A549 (cell line): ENCODE results near the gene NDFIP1. TPM values are rescaled to one million over a fixed set of nuclear protein-coding genes. Genes with fewer than 3 reads are reported as not detected.

Source experiments
- ATAC-seq, 2 experiments: fragments of 200-7000 bp in 1 of 2; fragments of >200 bp in 1 of 2; cut with Nextera tagmentation in 1 of 2; cut with Tn5 transposase in 1 of 2; 3 replicates each; pipeline versions ENCODE4 v1.8.0 to v1.9.1; 2018 to 2020; ENCODE audit warnings: mild to moderate bottlenecking in 1 of 2, moderate library complexity in 1 of 2
- CTCF ChIA-PET: fragments of 300-600 bp; sonication (Branson Sonifier 250); formaldehyde crosslinking; extraction: SDS; loops from one replicate; lab custom pipeline; 2021; ENCODE audit warnings: antibody characterized with exemption, inconsistent platforms; lab: Yijun Ruan, JAX
- POLR2A ChIA-PET: fragments of 350-600 bp; formaldehyde crosslinking; extraction: SDS; loops from one replicate; lab custom pipeline; 2021; ENCODE audit warnings: antibody characterized with exemption, inconsistent platforms; lab: Yijun Ruan, JAX
- DNase-seq, 2 experiments: peaks; one replicate each; pipeline versions ENCODE4 v3.0.0 to v3.0.0-alpha.2; 2011 to 2016; ENCODE audit warnings: low read depth in 1 of 2, low spot score in 1 of 2
- FAIRE-seq: peaks from 2 replicates; lab custom pipeline; 2011; peaks lifted over from hg19 to GRCh38; lab: Jason Lieb, UNC
- H3K27ac ChIP-seq, 2 experiments: fragments of >200 bp; sonication (Bioruptor Twin); formaldehyde crosslinking; 3 replicates each; pipeline ENCODE4 v1.5.1; 2016 to 2017
- H3K4me1 ChIP-seq: fragments of >200 bp; sonication (Bioruptor Twin); formaldehyde crosslinking; 3 replicates; pipeline ENCODE4 v1.6.1; 2016
- H3K4me2 ChIP-seq: fragments of >200 bp; sonication (Bioruptor Twin); formaldehyde crosslinking; 3 replicates; pipeline ENCODE4 v1.6.1; 2016
- H3K4me3 ChIP-seq: fragments of >200 bp; sonication (Bioruptor Twin); formaldehyde crosslinking; 3 replicates; pipeline ENCODE4 v1.5.1; 2016
- H3K9me3 ChIP-seq: fragments of >200 bp; sonication (Bioruptor Twin); formaldehyde crosslinking; 3 replicates; pipeline ENCODE4 v1.6.1; 2016
- FOSL2 ChIP-seq, 2 experiments: fragments of 450-650 bp in 1 of 2; fragments of >200 bp in 1 of 2; sonication (Bioruptor Twin) in 1 of 2; formaldehyde crosslinking; IDR thresholded peaks; 2 replicates each; pipeline versions ENCODE4 v1.5.0 to v1.6.1; 2016 to 2020; ENCODE audit warnings: mild to moderate bottlenecking in 1 of 2, moderate library complexity in 1 of 2
- FOXS1 ChIP-seq: fragments of 250-450 bp; sonication (Bioruptor Pico); IDR thresholded peaks from 2 replicates; pipeline ENCODE4 v1.5.0; 2020; ENCODE audit warnings: mild to moderate bottlenecking, moderate library complexity
- GATA3 ChIP-seq: IDR thresholded peaks from 2 replicates; pipeline ENCODE4 v1.6.1; 2012; ENCODE audit warnings: borderline replicate concordance
- HES2 ChIP-seq: fragments of >200 bp; sonication (Bioruptor Twin); formaldehyde crosslinking; IDR thresholded peaks from 2 replicates; pipeline ENCODE4 v1.6.1; 2016
- HOXB13 ChIP-seq: fragments of 250-450 bp; sonication (Bioruptor Pico); IDR thresholded peaks from 2 replicates; pipeline ENCODE4 v1.5.0; 2020; ENCODE audit warnings: low read depth, mild to moderate bottlenecking, moderate library complexity
- MAFK ChIP-seq: fragments of 450-650 bp; IDR thresholded peaks from 2 replicates; pipeline ENCODE4 v1.6.1; 2014; ENCODE audit not compliant: partially characterized antibody
- MYC ChIP-seq: IDR thresholded peaks from 2 replicates; pipeline ENCODE4 v1.6.1; 2012; ENCODE audit warnings: mild to moderate bottlenecking, inconsistent platforms, low read length, improper control_type of control experiment, borderline replicate concordance
- NR3C1 ChIP-seq: fragments of >200 bp; sonication (Bioruptor Twin); formaldehyde crosslinking; IDR thresholded peaks from 3 replicates; pipeline ENCODE4 v1.6.1; 2017
- PHF8 ChIP-seq: fragments of 200-600 bp; sonication (generic); IDR thresholded peaks from 2 replicates; pipeline ENCODE4 v1.6.1; 2016; ENCODE audit warnings: low read depth, mild to moderate bottlenecking, antibody characterized with exemption, moderate library complexity, borderline replicate concordance
- RAD21 ChIP-seq, 2 experiments: fragments of >200 bp in 1 of 2; sonication (Bioruptor Twin) in 1 of 2; formaldehyde crosslinking in 1 of 2; IDR thresholded peaks in 1 of 2; conservative IDR thresholded peaks in 1 of 2; 2 replicates in 1 of 2; 3 replicates in 1 of 2; pipeline ENCODE4 v1.6.1; 2012 to 2018; ENCODE audit warnings: inconsistent platforms in 1 of 2
- RFX5 ChIP-seq: fragments of 450-650 bp; IDR thresholded peaks from 2 replicates; pipeline ENCODE4 v1.7.1; 2014; ENCODE audit warnings: antibody characterized with exemption, mild to moderate bottlenecking, moderate library complexity
- RNF2 ChIP-seq: fragments of 200-600 bp; sonication (generic); IDR thresholded peaks from 2 replicates; pipeline ENCODE4 v1.6.1; 2016; ENCODE audit warnings: low read depth, mild to moderate bottlenecking, antibody characterized with exemption, moderate library complexity, borderline replicate concordance
- ZC3H11A ChIP-seq: fragments of 450-650 bp; IDR thresholded peaks from 2 replicates; pipeline ENCODE4 v1.6.1; 2014; ENCODE audit warnings: antibody characterized with exemption, mild to moderate bottlenecking
- ZNF302 ChIP-seq: fragments of 250-450 bp; sonication (Bioruptor Pico); IDR thresholded peaks from 2 replicates; pipeline ENCODE4 v1.9.0; 2021; ENCODE audit warnings: inconsistent platforms, mild to moderate bottlenecking, moderate library complexity
- ZSCAN20 ChIP-seq: fragments of 250-450 bp; sonication (Bioruptor Pico); IDR thresholded peaks from 2 replicates; pipeline ENCODE4 v1.8.0; 2022; ENCODE audit warnings: mild to moderate bottlenecking, moderate library complexity
- WGBS: methylation state at CpG from one replicate; pipeline ENCODE4 v1.1.6; 2017; ENCODE audit errors: missing lambda C conversion rate; 5-methylcytosine and 5-hydroxymethylcytosine counted together
- polyA plus RNA-seq, 4 experiments: library from polyadenylated mRNA; depleted of rRNA in 3 of 4; stranded (reverse); fragments of >200 nt; fragmentation: RNase III in 1 of 4; extraction: RNeasy Plus Mini Kit Qiagen cat#74134 plus additional on column Dnase treatment in 1 of 4; gene quantifications; 2 replicates in 3 of 4; 3 replicates in 1 of 4; pipeline ENCODE4 v1.2.3, GENCODE V29; 2011 to 2017
- TF ChIP-seq, protein P1 (sequence below): IDR thresholded peaks from 2 replicates; pipeline ENCODE4 v1.6.1; 2012

The NDFIP1 gene
- polyA plus RNA-seq, 2 of the 4 experiments (the other 2 are of a cell fraction): 42.4 to 58.0 TPM

GRCh38 chr5:142074006-142074405 lies 34.6 kb upstream of the NDFIP1 start:
- H3K4me2 ChIP-seq: peak overlapping the region; percentile 41
- DNase-seq (no peak), ATAC-seq (peak in 1 of 2 experiments; percentile 15; a peak in 2 of 6 replicates), FAIRE-seq (no peak)
- ChIA-PET CTCF (no interaction called here), POLR2A (no interaction called here)
- no peaks in the 10 kb centered on the region for H3K9me3 ChIP-seq
- WGBS: 53% methylated on average over 2 of the region's 2 CpGs
- H3K27ac ChIP-seq: no peak overlapping the region
- TF ChIP-seq FOXS1 (CRISPR knock-in tag): 0 out of 2 replicates have a peak, but pooled peaks have one; percentile 25
- no peak for TF ChIP-seq PHF8
- H3K4me3 ChIP-seq: no peak overlapping the region
- H3K4me1 ChIP-seq: peaks cover 20% of the 10 kb centered on the region

- ChIA-PET CTCF (no interaction called here), POLR2A (no interaction called here)
- Histone ChIP-seq H3K4me3 (no peak overlapping the region), H3K4me2 (no peak overlapping the region), H3K9me3 (no peaks in the 10 kb centered on the region), H3K4me1 (peaks cover 12% of the 10 kb centered on the region), H3K27ac (no peak overlapping the region)
- ATAC-seq (peak in 1 of 2 experiments; percentile 49; a peak in 3 of 6 replicates), DNase-seq (no peak), FAIRE-seq (no peak)
- TF ChIP-seq ZNF302 (CRISPR knock-in tag): no peak
- no peak for TF ChIP-seq FOSL2 (IDR thresholded peaks at IDR 0.05)
- TF ChIP-seq FOSL2 (CRISPR knock-in tag; IDR thresholded peaks at IDR 0.05): no peak
- no peak for TF ChIP-seq GATA3
- TF ChIP-seq HOXB13 (CRISPR knock-in tag): no peak
- TF ChIP-seq MYC: no peak
- WGBS: 61% methylated on average over 3 of the region's 3 CpGs
These were observed 30.4 kb upstream of the NDFIP1 start for GRCh38 chr5:142078221-142078620.

- no peaks in the 10 kb centered on the region for H3K9me3 ChIP-seq
- peak; percentile 62 for TF ChIP-seq MAFK
- no peak for TF ChIP-seq FOXS1 (CRISPR knock-in tag)
- TF ChIP-seq RNF2: no peak
- peaks cover 7% of the 10 kb centered on the region for H3K4me1 ChIP-seq
- ChIA-PET POLR2A (no interaction called here), CTCF (no interaction called here)
- ATAC-seq: no peak
- no peak overlapping the region for H3K4me3 ChIP-seq
- no peak overlapping the region for H3K4me2 ChIP-seq
- no peak for FAIRE-seq
- no peak overlapping the region for H3K27ac ChIP-seq
- 67% methylated on average over 1 of the region's 1 CpG for WGBS
- no peak for DNase-seq
These were observed 29.9 kb upstream of the NDFIP1 start for GRCh38 chr5:142078706-142079105.

DNA sequence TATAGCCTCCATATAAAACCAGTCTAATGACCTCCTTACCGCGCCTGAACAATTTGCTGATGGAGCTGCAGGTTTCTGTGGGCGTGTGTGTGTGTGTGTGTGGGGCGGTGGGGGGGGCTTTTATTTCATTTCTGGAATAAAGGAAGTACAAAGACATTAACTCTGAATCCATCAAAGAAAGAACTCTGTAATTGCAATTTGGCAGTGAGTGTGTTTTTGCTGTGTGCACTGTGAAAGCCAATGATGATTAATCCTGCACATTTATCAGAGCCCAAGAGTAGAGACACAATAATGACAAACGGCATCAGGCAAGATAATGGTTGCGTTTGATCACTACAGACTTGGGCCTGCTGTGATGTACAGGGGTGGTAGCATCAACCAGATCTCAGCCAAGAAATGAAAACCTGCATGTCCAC lies 29.3 kb upstream of the NDFIP1 start:
- ChIA-PET POLR2A (no interaction called here), CTCF (no interaction called here)
- 83% methylated on average over 6 of the region's 6 CpGs for WGBS
- no peak overlapping the region for H3K4me2 ChIP-seq
- no peak overlapping the region for H3K4me3 ChIP-seq
- ATAC-seq (no peak), FAIRE-seq (no peak), DNase-seq (no peak)
- H3K9me3 ChIP-seq: no peaks in the 10 kb centered on the region
- TF ChIP-seq RAD21 (conservative IDR thresholded peaks at IDR 0.05 in 1 of 2, IDR thresholded peaks at IDR 0.05 in 1 of 2) (no peak), MAFK (no peak), NR3C1 (no peak), GATA3 (no peak), ZC3H11A (no peak), ZNF302 (CRISPR knock-in tag) (no peak), HES2 (no peak), RFX5 (no peak), ZSCAN20 (CRISPR knock-in tag) (no peak)
- TF ChIP-seq, protein P1, sequence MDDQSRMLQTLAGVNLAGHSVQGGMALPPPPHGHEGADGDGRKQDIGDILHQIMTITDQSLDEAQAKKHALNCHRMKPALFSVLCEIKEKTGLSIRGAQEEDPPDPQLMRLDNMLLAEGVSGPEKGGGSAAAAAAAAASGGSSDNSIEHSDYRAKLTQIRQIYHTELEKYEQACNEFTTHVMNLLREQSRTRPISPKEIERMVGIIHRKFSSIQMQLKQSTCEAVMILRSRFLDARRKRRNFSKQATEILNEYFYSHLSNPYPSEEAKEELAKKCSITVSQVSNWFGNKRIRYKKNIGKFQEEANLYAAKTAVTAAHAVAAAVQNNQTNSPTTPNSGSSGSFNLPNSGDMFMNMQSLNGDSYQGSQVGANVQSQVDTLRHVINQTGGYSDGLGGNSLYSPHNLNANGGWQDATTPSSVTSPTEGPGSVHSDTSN: no peak
- H3K27ac ChIP-seq: no peak overlapping the region
- peaks cover 1% of the 10 kb centered on the region for H3K4me1 ChIP-seq
